Aortic smooth muscle cell (primary cell): ENCODE measurements around the gene NDUFA3. TPM values are rescaled to one million over a fixed set of nuclear protein-coding genes. Genes with fewer than 3 reads are reported as not detected.

Experiments
- total RNA-seq: library from RNA; depleted of rRNA; stranded (reverse); fragments of >200 nt; gene quantifications from 2 replicates; pipeline ENCODE4 v1.2.3, GENCODE V29; 2014

Gene NDUFA3
- 19.5 and 23.3 TPM in 2 replicates for total RNA-seq

GRCh38 chr19:54102421-54103169, at the start of gene NDUFA3:
TSS of gene NDUFA3 (plus strand) at chr19:54102855. CDS start at chr19:54102879, 24 bp downstream.

GRCh38 chr19:54063350-54064116, 39.1 kb upstream of the NDUFA3 start, which contains the start of gene VSTM1:
TSS of gene VSTM1 (minus strand) at chr19:54063897. CDS start at chr19:54063777, 120 bp downstream.

GRCh38 chr19:54081032-54081431, 21.6 kb upstream of the NDUFA3 start, which contains the start of gene TARM1:
TSS of gene TARM1 (minus strand) at chr19:54081365. CDS start at chr19:54081340, 25 bp downstream.

GRCh38 chr19:54100561-54100960, 2.1 kb upstream of the NDUFA3 start, which contains the start of gene OSCAR:
TSS of gene OSCAR (minus strand) at chr19:54100803. CDS start at chr19:54100792, 11 bp downstream.

GRCh38 chr19:54115109-54116063, 12.7 kb downstream of the NDUFA3 start, which contains the start of the genes PRPF31 and TFPT:
TSS of gene PRPF31 (plus strand) at chr19:54115754. CDS start at chr19:54118279, 2,525 bp downstream.
TSS of gene TFPT (minus strand) at chr19:54115657. CDS start at chr19:54115269, 388 bp downstream.

GRCh38 chr19:54137699-54138488, 35.2 kb downstream of the NDUFA3 start, which contains the start of gene CNOT3:
TSS of gene CNOT3 (plus strand) at chr19:54137762. CDS start at chr19:54142979, 5,217 bp downstream.

Other genes starting within 250 kb of the NDUFA3 start
- 8.6 and 16.4 TPM in 2 replicates for gene MYADM, start 235.0 kb upstream of the NDUFA3 start, total RNA-seq
- 0.19 and 0.26 TPM in 2 replicates for gene PRKCG, start 220.7 kb upstream of the NDUFA3 start, total RNA-seq
- gene CACNG7, start 193.6 kb upstream of the NDUFA3 start, total RNA-seq, result 0.13 and 0.75 TPM in 2 replicates
- 0.12 and 0.26 TPM in 2 replicates for gene CACNG8, start 139.9 kb upstream of the NDUFA3 start, total RNA-seq
- gene CACNG6, start 111.2 kb upstream of the NDUFA3 start, total RNA-seq, result 0.37 and 0.53 TPM in 2 replicates
- not detected in 2 replicates for gene VSTM1, start 39.0 kb upstream of the NDUFA3 start, total RNA-seq
- not detected in 2 replicates for gene TARM1, start 21.5 kb upstream of the NDUFA3 start, total RNA-seq
- 0.06 and 0.13 TPM in 2 replicates for gene OSCAR, start 2.1 kb upstream of the NDUFA3 start, total RNA-seq
- gene TFPT, start 12.8 kb downstream of the NDUFA3 start, total RNA-seq, result 20.6 and 26.0 TPM in 2 replicates
- gene PRPF31, start 12.9 kb downstream of the NDUFA3 start, total RNA-seq, result 54.7 and 58.1 TPM in 2 replicates
- 11.0 and 15.3 TPM in 2 replicates for gene CNOT3, start 34.9 kb downstream of the NDUFA3 start, total RNA-seq
- gene LENG1, start 56.9 kb downstream of the NDUFA3 start, total RNA-seq, result 7.3 and 7.9 TPM in 2 replicates
- gene TMC4, start 70.3 kb downstream of the NDUFA3 start, total RNA-seq, result 0.31 TPM in 1 of 2 replicates, not detected in the other
- gene MBOAT7, start 86.7 kb downstream of the NDUFA3 start, total RNA-seq, result 22.6 and 24.0 TPM in 2 replicates
- gene TSEN34, start 88.5 kb downstream of the NDUFA3 start, total RNA-seq, result 38.7 and 39.7 TPM in 2 replicates
- gene RPS9, start 98.0 kb downstream of the NDUFA3 start, total RNA-seq, result 2,262 and 2,314 TPM in 2 replicates
- gene LILRB3, start 120.2 kb downstream of the NDUFA3 start, total RNA-seq, result not detected in 2 replicates
- gene LILRA6, start 139.9 kb downstream of the NDUFA3 start, total RNA-seq, result not detected in 2 replicates
- gene LILRB5, start 154.4 kb downstream of the NDUFA3 start, total RNA-seq, result not detected in 2 replicates
- not detected in 2 replicates for gene LILRB2, start 178.3 kb downstream of the NDUFA3 start, total RNA-seq
- not detected in 2 replicates for gene LILRA5, start 210.3 kb downstream of the NDUFA3 start, total RNA-seq
- gene LILRA4, start 236.3 kb downstream of the NDUFA3 start, total RNA-seq, result not detected in 2 replicates